Right atrium auricular region (tissue), 2 donors: ENCODE measurements around the gene KLHL26. TPM values are rescaled to one million over a fixed set of nuclear protein-coding genes. Genes with fewer than 3 reads are reported as not detected.

Experiments used
- DNase-seq: peaks from one replicate; pipeline ENCODE4 v3.0.0-alpha.2; 2019; ENCODE audit warnings: low spot score
- H3K27ac ChIP-seq, 2 donors: fragments of 200-600 bp; sonication (generic); 1 replicate in 1 of 2; 2 replicates in 1 of 2; pipeline ENCODE4 v1.5.1; 2016 to 2019
- H3K27me3 ChIP-seq, 2 donors: fragments of 200-600 bp; sonication (generic); one replicate each; pipeline versions ENCODE4 v1.5.1 to v1.6.0; 2017 to 2019
- H3K36me3 ChIP-seq: fragments of 200-600 bp; sonication (generic); one replicate; pipeline ENCODE4 v1.5.1; 2016
- H3K4me1 ChIP-seq, 2 donors: fragments of 200-600 bp; sonication (generic); one replicate each; pipeline versions ENCODE4 v1.5.1 to v1.6.0; 2017 to 2019
- H3K4me3 ChIP-seq, 2 donors: fragments of 200-600 bp; sonication (generic); 1 replicate in 1 of 2; 2 replicates in 1 of 2; pipeline ENCODE4 v1.5.1; 2017 to 2019; ENCODE audit warnings: mild to moderate bottlenecking in 1 of 2, moderate library complexity in 1 of 2
- H3K9me3 ChIP-seq, 2 donors: fragments of 200-600 bp; sonication (generic); one replicate each; pipeline ENCODE4 v1.5.1; 2019
- CTCF ChIP-seq, 2 donors: fragments of 200-600 bp; sonication (generic); IDR thresholded peaks; one replicate each; pipeline ENCODE4 v1.5.1; 2019; ENCODE audit warnings: antibody characterized with exemption in 2 of 2
- total RNA-seq, 2 donors: library from RNA; depleted of rRNA; stranded (reverse); fragments of >200 nt; gene quantifications; one replicate each; pipeline ENCODE4 v1.1.0, GENCODE V29; 2016

KLHL26 gene
- total RNA-seq, 2 donors from 2014 or later: 5.7 to 11.3 TPM

GRCh38 chr19:18605196-18605545 is 31.7 kb upstream of the KLHL26 start:
- Histone ChIP-seq H3K36me3 (no peaks in the 10 kb centered on the region), H3K4me3 (peak overlapping the region; percentile 32 to 53), H3K27me3 (peaks cover 31 to 42% of the 10 kb centered on the region in 2 donors), H3K9me3 (no peaks in the 10 kb centered on the region), H3K4me1 (peaks cover 0 to 35% of the 10 kb centered on the region in 2 donors), H3K27ac (peak overlapping the region in 1 of 2 donors; percentile 53)
- DNase-seq: no peak
- TF ChIP-seq CTCF (IDR thresholded peaks at IDR 0.05): no peak

GRCh38 chr19:18605546-18606280 is 31.1 kb upstream of the KLHL26 start:
- peak overlapping the region; percentile 16 to 53 for H3K27ac ChIP-seq
- H3K4me1 ChIP-seq: peaks cover 0 to 39% of the 10 kb centered on the region in 2 donors
- DNase-seq: no peak
- H3K27me3 ChIP-seq: peaks cover 37 to 47% of the 10 kb centered on the region in 2 donors
- no peak for TF ChIP-seq CTCF (IDR thresholded peaks at IDR 0.05)
- H3K9me3 ChIP-seq: no peaks in the 10 kb centered on the region
- H3K4me3 ChIP-seq: peak overlapping the region; percentile 32 to 53
- H3K36me3 ChIP-seq: no peaks in the 10 kb centered on the region

GRCh38 chr19:18606281-18607225 is 30.3 kb upstream of the KLHL26 start, which contains the start of gene CRLF1:
CRLF1 (minus strand) TSS chr19:18606799; CDS start chr19:18606656, 143 bp downstream.
- H3K27ac ChIP-seq: peak within 1 kb of the TSS; percentile 16 to 53
- no peak for TF ChIP-seq CTCF (IDR thresholded peaks at IDR 0.05)
- no peaks in the 10 kb centered on the region for H3K9me3 ChIP-seq
- peak within 1 kb of the TSS; percentile 32 to 53 for H3K4me3 ChIP-seq
- peaks cover 0 to 47% of the 10 kb centered on the region in 2 donors for H3K4me1 ChIP-seq
- peaks cover 45 to 55% of the 10 kb centered on the region in 2 donors for H3K27me3 ChIP-seq
- no peaks in the 10 kb centered on the region for H3K36me3 ChIP-seq
- DNase-seq: no peak

- no peak for TF ChIP-seq CTCF (IDR thresholded peaks at IDR 0.05)
- H3K4me3 ChIP-seq: peak overlapping the region in 1 of 2 donors; percentile 45
- H3K4me1 ChIP-seq: peaks cover 0 to 56% of the 10 kb centered on the region in 2 donors
- H3K27ac ChIP-seq: no peak overlapping the region
- H3K27me3 ChIP-seq: peaks cover 51 to 65% of the 10 kb centered on the region in 2 donors
- no peak for DNase-seq
- no peaks in the 10 kb centered on the region for H3K36me3 ChIP-seq
- H3K9me3 ChIP-seq: no peaks in the 10 kb centered on the region
Observed at GRCh38 chr19:18607226-18608101, 29.4 kb upstream of the KLHL26 start.
